ENCODE results near the gene TSPYL1.

GRCh38 chr6:116253505-116254296 is 26.0 kb downstream of the TSPYL1 start, which contains the start of gene TSPYL4:
- no peak for TF ChIP-seq EZH2 (IDR thresholded peaks at IDR 0.05; ENCODE audit: insufficient read depth, poor library complexity, severe bottlenecking)
- no peak for TF ChIP-seq EZH2phosphoT487 (IDR thresholded peaks at IDR 0.05; ENCODE audit: insufficient read depth, low read depth)
